NCI-H2081 (cell line): ENCODE measurements around the gene RBM19.

Experiments used
- DNase-seq, 2 experiments: peaks; one replicate each; lab custom pipeline; 2025; lab: John Stamatoyannopoulos, UW

RBM19 gene

GRCh38 chr12:113778432-113779132 is 187.5 kb downstream of the RBM19 start:
- DNase-seq, result no peak

GRCh38 chr12:113777751-113778150 is 188.4 kb downstream of the RBM19 start:
- DNase-seq, result no peak

DNA sequence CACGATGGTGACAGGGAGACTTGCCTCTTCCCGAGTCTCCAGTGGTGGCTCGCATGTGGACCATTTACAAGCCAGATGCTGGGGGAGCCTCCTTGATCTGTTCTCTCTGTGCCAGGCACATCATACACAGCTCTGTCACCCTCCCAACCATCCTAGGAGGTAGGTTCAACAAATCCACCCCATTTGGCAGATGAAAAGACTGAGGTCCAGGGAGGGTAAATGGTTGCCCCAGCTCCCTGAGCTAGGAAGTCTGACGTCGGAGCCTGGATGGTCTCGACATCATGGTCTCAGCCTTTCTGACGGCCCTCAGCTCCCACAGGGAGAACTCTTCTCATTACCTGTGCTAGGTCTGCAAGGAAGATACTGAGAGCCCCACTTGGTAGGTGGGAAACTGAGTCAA is 189.6 kb downstream of the RBM19 start:
- DNase-seq, result no peak

DNA sequence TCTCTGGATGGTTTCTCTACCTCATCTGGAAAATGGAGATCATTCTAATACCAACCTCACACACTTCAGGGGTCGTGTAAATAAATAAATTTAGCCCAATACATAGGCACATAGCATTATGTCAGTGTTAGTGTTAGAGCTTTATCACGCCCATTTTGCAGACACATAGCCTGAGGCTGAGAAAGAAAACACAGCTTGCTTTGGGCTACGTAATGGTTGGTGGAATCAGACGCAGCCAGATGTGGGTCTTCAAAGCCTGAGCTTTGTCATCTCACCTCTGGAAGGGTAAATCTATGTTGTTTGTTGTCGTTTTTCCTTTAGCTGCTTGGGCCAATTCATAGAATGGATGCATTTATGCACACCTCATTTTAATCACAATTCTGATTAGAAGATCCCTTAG is 191.6 kb downstream of the RBM19 start:
- no peak for DNase-seq

DNA sequence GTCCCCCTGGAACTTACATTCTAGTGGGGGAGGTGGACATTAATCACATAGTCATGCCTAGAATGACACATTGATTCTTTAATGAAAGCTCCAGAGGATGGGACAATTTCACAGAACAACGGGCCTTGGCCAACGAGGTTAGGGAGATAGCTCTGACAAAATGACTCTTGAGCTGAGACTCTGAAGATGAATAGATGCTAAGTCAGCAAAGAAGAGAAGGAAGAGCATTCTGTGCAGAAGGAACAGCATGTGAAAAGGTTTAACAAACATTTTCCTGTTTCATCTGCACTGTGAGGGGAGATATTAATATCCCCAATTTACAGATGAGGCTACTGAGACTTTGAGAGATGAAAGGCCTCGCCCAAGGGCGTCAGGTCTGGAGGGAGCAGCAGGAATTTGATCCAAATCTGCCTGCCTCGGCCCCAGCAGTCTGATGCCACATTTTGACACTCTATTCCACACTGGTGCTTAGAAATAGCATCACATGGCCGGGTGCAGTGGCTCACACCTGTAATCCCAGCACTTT is 193.6 kb downstream of the RBM19 start:
- DNase-seq, result no peak

DNA sequence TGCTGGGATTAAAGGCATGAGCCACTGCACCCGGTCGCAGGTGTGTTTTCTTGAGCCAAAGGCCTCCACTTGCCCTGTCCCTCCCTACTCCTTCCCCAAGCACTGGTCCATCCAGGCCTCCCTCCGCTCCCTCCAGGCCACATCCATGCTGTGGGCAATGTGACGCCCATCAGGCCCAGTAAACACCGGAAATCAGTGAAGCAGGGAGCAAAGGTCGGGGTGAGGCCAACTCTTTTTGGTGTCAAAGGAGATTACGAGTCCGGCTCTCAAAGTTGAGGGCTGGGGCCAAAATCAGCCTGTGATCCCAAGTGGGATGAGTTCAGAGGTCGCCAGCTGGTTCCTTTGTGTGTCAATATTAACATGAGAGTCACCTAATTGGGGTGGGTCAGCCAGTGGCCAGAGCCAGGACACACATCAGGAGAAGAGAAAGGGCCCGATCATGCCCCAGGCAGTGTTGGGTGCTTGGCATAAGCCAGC is 195.7 kb downstream of the RBM19 start:
- DNase-seq, result no peak

DNA sequence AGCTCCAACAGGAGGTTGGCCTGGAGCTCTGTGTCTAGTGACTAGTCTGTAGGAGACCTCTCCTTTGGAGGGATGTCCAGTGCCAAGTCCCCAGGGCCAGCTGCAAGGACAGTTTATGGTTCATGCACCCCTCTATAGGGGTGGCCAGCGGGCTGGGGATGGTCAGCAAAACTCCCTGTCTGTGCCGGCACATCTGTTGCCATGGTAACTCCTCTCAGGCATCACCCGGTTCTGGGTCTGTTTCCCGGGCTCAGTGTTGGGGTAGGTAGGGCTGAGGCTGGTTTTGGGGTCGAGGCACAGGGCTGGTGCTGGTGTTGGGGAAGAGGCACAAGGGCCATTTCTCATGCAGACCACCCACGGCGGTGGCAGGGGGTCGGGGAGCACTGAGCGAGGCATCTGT is 196.8 kb downstream of the RBM19 start:
- DNase-seq, result no peak

DNA sequence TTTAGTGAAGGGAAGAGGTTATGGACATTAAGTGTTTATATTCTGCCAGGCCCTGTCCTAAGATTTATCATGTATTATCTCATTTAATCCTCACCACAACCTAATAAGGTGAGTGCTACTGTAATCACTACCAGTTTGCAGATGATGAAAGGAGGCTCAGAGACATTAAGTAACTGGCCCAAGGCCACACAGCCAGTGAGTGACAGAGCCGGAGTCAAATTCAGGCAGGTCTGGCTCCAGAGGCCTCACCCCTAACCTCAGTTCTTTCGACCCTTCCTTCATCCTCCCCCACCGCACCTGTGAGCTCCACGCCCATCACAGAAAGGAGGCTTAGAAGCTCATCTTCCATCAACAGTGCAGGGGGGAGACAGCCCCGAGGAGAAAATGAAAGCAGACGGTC is 197.3 kb downstream of the RBM19 start:
- no peak for DNase-seq

- no peak for DNase-seq
These were observed 198.9 kb downstream of the RBM19 start for GRCh38 chr12:113766879-113767878.
